PFSK-1 (cell line): ENCODE measurements around the gene TBRG4.

Experiments used
- POLR2AphosphoS5 ChIP-seq: IDR thresholded peaks from 2 replicates; pipeline ENCODE4 v1.6.1; 2012; ENCODE audit warnings: low read depth, mild to moderate bottlenecking, control low read depth, low read length, moderate library complexity
- SIN3A ChIP-seq: IDR thresholded peaks from 2 replicates; pipeline ENCODE4 v1.6.1; 2012; ENCODE audit warnings: mild to moderate bottlenecking, low read length, moderate library complexity, borderline replicate concordance; ENCODE audit not compliant: insufficient read depth
- TF ChIP-seq, protein P1 (sequence below), 2 experiments: IDR thresholded peaks; 2 replicates each; pipeline versions ENCODE4 v1.6.1 to v1.8.0; 2011 to 2012; ENCODE audit warnings: low read depth in 2 of 2, low read length in 2 of 2, control low read depth in 1 of 2, inconsistent platforms in 1 of 2, mild to moderate bottlenecking in 1 of 2, moderate library complexity in 1 of 2; ENCODE audit not compliant: insufficient read depth in 1 of 2

DNA sequence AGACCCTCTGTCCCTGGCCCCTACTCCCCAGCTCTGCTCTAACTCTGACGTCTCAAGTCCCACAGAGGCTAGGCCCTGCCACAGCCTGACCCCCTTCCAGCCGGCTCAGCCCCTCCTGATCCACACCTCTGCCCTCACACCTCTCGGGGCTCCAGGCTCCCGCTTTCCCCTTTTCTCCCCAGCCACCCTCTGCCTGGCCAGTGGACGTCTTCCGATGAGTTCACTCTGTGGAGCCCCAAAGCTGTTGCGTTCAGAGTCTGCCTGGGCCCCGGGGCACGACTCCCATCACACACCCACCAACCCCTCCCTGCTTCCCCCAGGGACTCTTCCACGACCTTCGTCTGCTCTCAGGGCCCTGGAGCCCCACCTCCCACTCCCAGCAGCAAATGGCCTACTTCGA lies 18.4 kb upstream of the TBRG4 start:
- TF ChIP-seq SIN3A (no peak), POLR2AphosphoS5 (no peak)
- TF ChIP-seq, protein P1, sequence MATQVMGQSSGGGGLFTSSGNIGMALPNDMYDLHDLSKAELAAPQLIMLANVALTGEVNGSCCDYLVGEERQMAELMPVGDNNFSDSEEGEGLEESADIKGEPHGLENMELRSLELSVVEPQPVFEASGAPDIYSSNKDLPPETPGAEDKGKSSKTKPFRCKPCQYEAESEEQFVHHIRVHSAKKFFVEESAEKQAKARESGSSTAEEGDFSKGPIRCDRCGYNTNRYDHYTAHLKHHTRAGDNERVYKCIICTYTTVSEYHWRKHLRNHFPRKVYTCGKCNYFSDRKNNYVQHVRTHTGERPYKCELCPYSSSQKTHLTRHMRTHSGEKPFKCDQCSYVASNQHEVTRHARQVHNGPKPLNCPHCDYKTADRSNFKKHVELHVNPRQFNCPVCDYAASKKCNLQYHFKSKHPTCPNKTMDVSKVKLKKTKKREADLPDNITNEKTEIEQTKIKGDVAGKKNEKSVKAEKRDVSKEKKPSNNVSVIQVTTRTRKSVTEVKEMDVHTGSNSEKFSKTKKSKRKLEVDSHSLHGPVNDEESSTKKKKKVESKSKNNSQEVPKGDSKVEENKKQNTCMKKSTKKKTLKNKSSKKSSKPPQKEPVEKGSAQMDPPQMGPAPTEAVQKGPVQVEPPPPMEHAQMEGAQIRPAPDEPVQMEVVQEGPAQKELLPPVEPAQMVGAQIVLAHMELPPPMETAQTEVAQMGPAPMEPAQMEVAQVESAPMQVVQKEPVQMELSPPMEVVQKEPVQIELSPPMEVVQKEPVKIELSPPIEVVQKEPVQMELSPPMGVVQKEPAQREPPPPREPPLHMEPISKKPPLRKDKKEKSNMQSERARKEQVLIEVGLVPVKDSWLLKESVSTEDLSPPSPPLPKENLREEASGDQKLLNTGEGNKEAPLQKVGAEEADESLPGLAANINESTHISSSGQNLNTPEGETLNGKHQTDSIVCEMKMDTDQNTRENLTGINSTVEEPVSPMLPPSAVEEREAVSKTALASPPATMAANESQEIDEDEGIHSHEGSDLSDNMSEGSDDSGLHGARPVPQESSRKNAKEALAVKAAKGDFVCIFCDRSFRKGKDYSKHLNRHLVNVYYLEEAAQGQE (IDR thresholded peaks at IDR 0.05; ENCODE audit: insufficient read depth in 1 of 2, low read depth in 2 of 2, low read length in 2 of 2) = no peak
